GM23338 (cell line): Measurements from ENCODE around the gene ZC2HC1B. TPM values are rescaled to one million over a fixed set of nuclear protein-coding genes. Genes with fewer than 3 reads are reported as not detected.
"Not testable (repeated sequence)": the region's sequence is repeated elsewhere in the genome, so short reads cannot be mapped to it uniquely, and the experiment has no call there.

Experiments used
- ATAC-seq: fragments of 200-7000 bp; cut with Tn5 transposase; 3 replicates; pipeline ENCODE4 v1.9.1; 2020
- DNase-seq: peaks from one replicate; pipeline ENCODE4 v3.0.0-alpha.2; 2015; ENCODE audit warnings: low spot score
- H2AFZ ChIP-seq: fragments of 200-600 bp; sonication (generic); 2 replicates; pipeline ENCODE4 v1.8.0; 2016; ENCODE audit warnings: antibody characterized with exemption, mild to moderate bottlenecking, moderate library complexity
- H3F3A ChIP-seq: fragments of 200-600 bp; sonication (generic); replicated peaks from 2 replicates; pipeline ENCODE4 v1.8.0; 2017; ENCODE audit warnings: antibody characterized with exemption, mixed run types, low read depth
- H3K27ac ChIP-seq: fragments of 200-600 bp; sonication (generic); 2 replicates; pipeline ENCODE4 v1.6.1; 2016; ENCODE audit warnings: low read depth
- H3K27me3 ChIP-seq: fragments of 200-600 bp; sonication (generic); 2 replicates; pipeline ENCODE4 v1.8.0; 2016; ENCODE audit warnings: mild to moderate bottlenecking, mixed run types, moderate library complexity; ENCODE audit not compliant: insufficient read depth
- H3K36me3 ChIP-seq: fragments of 200-600 bp; sonication (generic); 2 replicates; pipeline ENCODE4 v1.8.0; 2016; ENCODE audit warnings: mild to moderate bottlenecking; ENCODE audit not compliant: insufficient read depth
- H3K4me1 ChIP-seq: fragments of 200-600 bp; sonication (generic); 2 replicates; pipeline ENCODE4 v1.8.0; 2016; ENCODE audit warnings: mild to moderate bottlenecking, moderate library complexity; ENCODE audit not compliant: insufficient read depth
- H3K4me2 ChIP-seq: fragments of 200-600 bp; sonication (generic); 2 replicates; pipeline ENCODE4 v1.7.1; 2017; ENCODE audit warnings: mixed run types
- H3K4me3 ChIP-seq: fragments of 200-600 bp; sonication (generic); 2 replicates; pipeline ENCODE4 v1.6.1; 2016; ENCODE audit warnings: mixed run types
- H3K79me2 ChIP-seq: fragments of 200-600 bp; sonication (generic); replicated peaks from 2 replicates; pipeline ENCODE4 v1.8.0; 2017; ENCODE audit warnings: mild to moderate bottlenecking; ENCODE audit not compliant: insufficient read depth
- H3K9me2 ChIP-seq: fragments of 200-600 bp; sonication (generic); 2 replicates; pipeline ENCODE4 v1.8.0; 2017; ENCODE audit not compliant: insufficient read depth
- H4K20me1 ChIP-seq: fragments of 200-600 bp; sonication (generic); replicated peaks from 2 replicates; pipeline ENCODE4 v1.8.0; 2017; ENCODE audit warnings: mild to moderate bottlenecking; ENCODE audit not compliant: insufficient read depth
- H3K27ac Mint-ChIP-seq: 2 replicates; pipeline ENCODE4 v1.8.0; 2020; ENCODE audit warnings: inconsistent platforms, mild to moderate bottlenecking, moderate library complexity, mixed read lengths
- H3K27me3 Mint-ChIP-seq: 3 replicates; pipeline ENCODE4 v1.8.0; 2022; ENCODE audit warnings: low read depth, mild to moderate bottlenecking, moderate library complexity, mixed read lengths, inconsistent platforms; ENCODE audit not compliant: insufficient read depth, poor library complexity
- H3K36me3 Mint-ChIP-seq: 3 replicates; pipeline ENCODE4 v1.8.0; 2021; ENCODE audit warnings: low read depth, mild to moderate bottlenecking, inconsistent platforms, moderate library complexity, mixed read lengths
- H3K4me1 Mint-ChIP-seq: 3 replicates; pipeline ENCODE4 v1.8.0; 2020; ENCODE audit warnings: mild to moderate bottlenecking, inconsistent platforms, mixed read lengths
- H3K4me3 Mint-ChIP-seq: 3 replicates; pipeline ENCODE4 v1.8.0; 2021; ENCODE audit warnings: moderate library complexity, mild to moderate bottlenecking, inconsistent platforms, mixed read lengths
- H3K9me3 Mint-ChIP-seq: 3 replicates; pipeline ENCODE4 v1.8.0; 2020; ENCODE audit warnings: moderate library complexity, mild to moderate bottlenecking, inconsistent platforms, mixed read lengths
- EZH2 ChIP-seq: fragments of 200-600 bp; sonication (generic); IDR thresholded peaks from one replicate; pipeline ENCODE4 v1.8.0; 2017; ENCODE audit warnings: antibody characterized with exemption, mild to moderate bottlenecking, low read depth; ENCODE audit not compliant: unreplicated experiment
- STAT1 ChIP-seq: IDR thresholded peaks from one replicate; pipeline ENCODE4 v1.6.1; 2016; ENCODE audit warnings: antibody characterized with exemption; ENCODE audit not compliant: unreplicated experiment
- polyA plus RNA-seq: library from polyadenylated mRNA; unstranded; fragments of >200 nt; fragmentation: Nextera tagmentation; extraction: Ambion mirVana; gene quantifications from 2 replicates; pipeline ENCODE4 v1.2.1, GENCODE V29; 2016
- total RNA-seq: library from RNA; depleted of rRNA; stranded (reverse); fragments of >200 nt; shearing (Covaris generic); gene quantifications from 2 replicates; pipeline ENCODE4 v1.2.3, GENCODE V29; 2014
- TF ChIP-seq, protein P1 (sequence below): IDR thresholded peaks from 2 replicates; pipeline ENCODE4 v1.6.1; 2016; ENCODE audit warnings: antibody characterized with exemption
- TF ChIP-seq, protein P2 (sequence below), 2 experiments: fragments of 200-600 bp in 1 of 2; sonication (generic) in 1 of 2; conservative IDR thresholded peaks; 2 replicates each; pipeline versions ENCODE4 v1.5.1 to v1.6.1; 2016 to 2017; ENCODE audit warnings: antibody characterized with exemption in 2 of 2, low read depth in 2 of 2, mild to moderate bottlenecking in 2 of 2, moderate library complexity in 1 of 2
- TF ChIP-seq, protein P3 (sequence below): fragments of 250-450 bp; sonication (Bioruptor Pico); IDR thresholded peaks from 2 replicates; pipeline ENCODE4 v1.5.0; 2020; ENCODE audit warnings: mild to moderate bottlenecking, moderate library complexity

The ZC2HC1B gene
- total and polyA plus RNA-seq, 2 experiments from 2014 or later = not detected

DNA sequence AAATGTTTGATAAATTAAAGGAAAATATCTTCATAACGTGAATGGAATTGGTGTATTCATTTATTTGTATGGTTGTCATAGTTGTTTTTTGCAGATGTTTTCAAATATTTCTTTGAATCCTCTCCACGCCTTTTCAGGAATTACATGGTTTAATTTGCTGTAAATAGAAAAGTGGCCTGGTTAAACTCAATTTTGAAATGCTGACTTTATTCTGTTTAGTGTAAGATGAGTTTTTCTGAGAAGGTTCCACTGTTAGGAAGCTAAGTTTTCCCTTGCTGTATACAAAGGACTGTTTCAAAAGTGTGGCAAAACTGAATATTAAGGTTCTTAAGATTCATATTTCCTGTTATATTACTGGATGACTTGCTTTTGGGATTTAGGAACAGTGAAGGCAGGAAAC lies 503 bp upstream of the ZC2HC1B start:
- Histone ChIP-seq H2AFZ (no peak overlapping the region), H3K36me3 (peaks cover 46% of the 10 kb centered on the region), H3K4me3 (no peak overlapping the region), H3K4me2 (no peak overlapping the region), H4K20me1 (peaks cover 5% of the 10 kb centered on the region; the same call in 1 of the 2 replicates), H3K27me3 (no peaks in the 10 kb centered on the region), H3K4me1 (peaks cover 8% of the 10 kb centered on the region), H3K27ac (no peak overlapping the region), H3K9me2 (no peaks in the 10 kb centered on the region), H3F3A (peaks cover 4% of the 10 kb centered on the region), H3K79me2 (no peaks in the 10 kb centered on the region)
- Mint-ChIP-seq H3K4me3 (no peak overlapping the region), H3K9me3 (peaks cover 3% of the 10 kb centered on the region; the same call in 2 of the 3 replicates), H3K27me3 (no peaks in the 10 kb centered on the region), H3K36me3 (peaks cover 58% of the 10 kb centered on the region), H3K27ac (no peak overlapping the region), H3K4me1 (peaks cover 8% of the 10 kb centered on the region; the same call in 2 of the 3 replicates)
- no peak for TF ChIP-seq EZH2
- TF ChIP-seq, protein P1, sequence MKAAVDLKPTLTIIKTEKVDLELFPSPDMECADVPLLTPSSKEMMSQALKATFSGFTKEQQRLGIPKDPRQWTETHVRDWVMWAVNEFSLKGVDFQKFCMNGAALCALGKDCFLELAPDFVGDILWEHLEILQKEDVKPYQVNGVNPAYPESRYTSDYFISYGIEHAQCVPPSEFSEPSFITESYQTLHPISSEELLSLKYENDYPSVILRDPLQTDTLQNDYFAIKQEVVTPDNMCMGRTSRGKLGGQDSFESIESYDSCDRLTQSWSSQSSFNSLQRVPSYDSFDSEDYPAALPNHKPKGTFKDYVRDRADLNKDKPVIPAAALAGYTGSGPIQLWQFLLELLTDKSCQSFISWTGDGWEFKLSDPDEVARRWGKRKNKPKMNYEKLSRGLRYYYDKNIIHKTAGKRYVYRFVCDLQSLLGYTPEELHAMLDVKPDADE = no peak
- TF ChIP-seq, protein P2, sequence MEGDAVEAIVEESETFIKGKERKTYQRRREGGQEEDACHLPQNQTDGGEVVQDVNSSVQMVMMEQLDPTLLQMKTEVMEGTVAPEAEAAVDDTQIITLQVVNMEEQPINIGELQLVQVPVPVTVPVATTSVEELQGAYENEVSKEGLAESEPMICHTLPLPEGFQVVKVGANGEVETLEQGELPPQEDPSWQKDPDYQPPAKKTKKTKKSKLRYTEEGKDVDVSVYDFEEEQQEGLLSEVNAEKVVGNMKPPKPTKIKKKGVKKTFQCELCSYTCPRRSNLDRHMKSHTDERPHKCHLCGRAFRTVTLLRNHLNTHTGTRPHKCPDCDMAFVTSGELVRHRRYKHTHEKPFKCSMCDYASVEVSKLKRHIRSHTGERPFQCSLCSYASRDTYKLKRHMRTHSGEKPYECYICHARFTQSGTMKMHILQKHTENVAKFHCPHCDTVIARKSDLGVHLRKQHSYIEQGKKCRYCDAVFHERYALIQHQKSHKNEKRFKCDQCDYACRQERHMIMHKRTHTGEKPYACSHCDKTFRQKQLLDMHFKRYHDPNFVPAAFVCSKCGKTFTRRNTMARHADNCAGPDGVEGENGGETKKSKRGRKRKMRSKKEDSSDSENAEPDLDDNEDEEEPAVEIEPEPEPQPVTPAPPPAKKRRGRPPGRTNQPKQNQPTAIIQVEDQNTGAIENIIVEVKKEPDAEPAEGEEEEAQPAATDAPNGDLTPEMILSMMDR (conservative IDR thresholded peaks at IDR 0.05; ENCODE audit: low read depth in 2 of 2) = no peak
- ATAC-seq = no peak
- no peak for DNase-seq

DNA sequence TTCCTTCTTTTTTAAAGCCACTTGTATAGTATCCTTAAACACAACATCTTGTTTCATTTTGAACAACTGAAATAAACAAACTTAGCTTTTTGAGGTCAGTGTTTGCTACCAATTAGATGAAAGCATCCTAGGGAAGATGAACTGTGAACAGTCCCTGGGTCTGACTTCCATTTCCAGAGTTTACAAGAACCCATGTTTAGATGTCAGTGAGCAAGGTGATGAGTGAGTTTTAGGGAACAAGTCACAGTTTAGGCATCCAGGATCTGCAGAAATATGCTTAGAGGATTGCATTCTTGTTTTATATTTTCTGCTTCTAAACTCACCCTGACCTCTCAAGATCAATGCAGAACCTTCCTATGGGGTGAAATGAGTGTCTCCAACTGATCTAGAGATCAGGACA lies 3.0 kb downstream of the ZC2HC1B start:
- Histone ChIP-seq H3K4me1 (no peaks in the 10 kb centered on the region), H3K27me3 (no peaks in the 10 kb centered on the region), H3F3A (peaks cover 4% of the 10 kb centered on the region; the same call in 1 of the 2 replicates), H3K36me3 (peaks cover 16% of the 10 kb centered on the region), H3K27ac (no peak overlapping the region), H4K20me1 (no peaks in the 10 kb centered on the region), H2AFZ (no peak overlapping the region), H3K79me2 (no peaks in the 10 kb centered on the region), H3K4me2 (no peak overlapping the region), H3K9me2 (no peaks in the 10 kb centered on the region), H3K4me3 (no peak overlapping the region)
- H3K36me3 Mint-ChIP-seq = peaks cover 25% of the 10 kb centered on the region; the same call in 2 of the 3 replicates
- ATAC-seq (no peak), DNase-seq (no peak)
- H3K4me3 Mint-ChIP-seq = no peak overlapping the region
- H3K27me3 Mint-ChIP-seq = no peaks in the 10 kb centered on the region
- no peaks in the 10 kb centered on the region for H3K4me1 Mint-ChIP-seq
- TF ChIP-seq STAT1 = no peak
- TF ChIP-seq, protein P3, sequence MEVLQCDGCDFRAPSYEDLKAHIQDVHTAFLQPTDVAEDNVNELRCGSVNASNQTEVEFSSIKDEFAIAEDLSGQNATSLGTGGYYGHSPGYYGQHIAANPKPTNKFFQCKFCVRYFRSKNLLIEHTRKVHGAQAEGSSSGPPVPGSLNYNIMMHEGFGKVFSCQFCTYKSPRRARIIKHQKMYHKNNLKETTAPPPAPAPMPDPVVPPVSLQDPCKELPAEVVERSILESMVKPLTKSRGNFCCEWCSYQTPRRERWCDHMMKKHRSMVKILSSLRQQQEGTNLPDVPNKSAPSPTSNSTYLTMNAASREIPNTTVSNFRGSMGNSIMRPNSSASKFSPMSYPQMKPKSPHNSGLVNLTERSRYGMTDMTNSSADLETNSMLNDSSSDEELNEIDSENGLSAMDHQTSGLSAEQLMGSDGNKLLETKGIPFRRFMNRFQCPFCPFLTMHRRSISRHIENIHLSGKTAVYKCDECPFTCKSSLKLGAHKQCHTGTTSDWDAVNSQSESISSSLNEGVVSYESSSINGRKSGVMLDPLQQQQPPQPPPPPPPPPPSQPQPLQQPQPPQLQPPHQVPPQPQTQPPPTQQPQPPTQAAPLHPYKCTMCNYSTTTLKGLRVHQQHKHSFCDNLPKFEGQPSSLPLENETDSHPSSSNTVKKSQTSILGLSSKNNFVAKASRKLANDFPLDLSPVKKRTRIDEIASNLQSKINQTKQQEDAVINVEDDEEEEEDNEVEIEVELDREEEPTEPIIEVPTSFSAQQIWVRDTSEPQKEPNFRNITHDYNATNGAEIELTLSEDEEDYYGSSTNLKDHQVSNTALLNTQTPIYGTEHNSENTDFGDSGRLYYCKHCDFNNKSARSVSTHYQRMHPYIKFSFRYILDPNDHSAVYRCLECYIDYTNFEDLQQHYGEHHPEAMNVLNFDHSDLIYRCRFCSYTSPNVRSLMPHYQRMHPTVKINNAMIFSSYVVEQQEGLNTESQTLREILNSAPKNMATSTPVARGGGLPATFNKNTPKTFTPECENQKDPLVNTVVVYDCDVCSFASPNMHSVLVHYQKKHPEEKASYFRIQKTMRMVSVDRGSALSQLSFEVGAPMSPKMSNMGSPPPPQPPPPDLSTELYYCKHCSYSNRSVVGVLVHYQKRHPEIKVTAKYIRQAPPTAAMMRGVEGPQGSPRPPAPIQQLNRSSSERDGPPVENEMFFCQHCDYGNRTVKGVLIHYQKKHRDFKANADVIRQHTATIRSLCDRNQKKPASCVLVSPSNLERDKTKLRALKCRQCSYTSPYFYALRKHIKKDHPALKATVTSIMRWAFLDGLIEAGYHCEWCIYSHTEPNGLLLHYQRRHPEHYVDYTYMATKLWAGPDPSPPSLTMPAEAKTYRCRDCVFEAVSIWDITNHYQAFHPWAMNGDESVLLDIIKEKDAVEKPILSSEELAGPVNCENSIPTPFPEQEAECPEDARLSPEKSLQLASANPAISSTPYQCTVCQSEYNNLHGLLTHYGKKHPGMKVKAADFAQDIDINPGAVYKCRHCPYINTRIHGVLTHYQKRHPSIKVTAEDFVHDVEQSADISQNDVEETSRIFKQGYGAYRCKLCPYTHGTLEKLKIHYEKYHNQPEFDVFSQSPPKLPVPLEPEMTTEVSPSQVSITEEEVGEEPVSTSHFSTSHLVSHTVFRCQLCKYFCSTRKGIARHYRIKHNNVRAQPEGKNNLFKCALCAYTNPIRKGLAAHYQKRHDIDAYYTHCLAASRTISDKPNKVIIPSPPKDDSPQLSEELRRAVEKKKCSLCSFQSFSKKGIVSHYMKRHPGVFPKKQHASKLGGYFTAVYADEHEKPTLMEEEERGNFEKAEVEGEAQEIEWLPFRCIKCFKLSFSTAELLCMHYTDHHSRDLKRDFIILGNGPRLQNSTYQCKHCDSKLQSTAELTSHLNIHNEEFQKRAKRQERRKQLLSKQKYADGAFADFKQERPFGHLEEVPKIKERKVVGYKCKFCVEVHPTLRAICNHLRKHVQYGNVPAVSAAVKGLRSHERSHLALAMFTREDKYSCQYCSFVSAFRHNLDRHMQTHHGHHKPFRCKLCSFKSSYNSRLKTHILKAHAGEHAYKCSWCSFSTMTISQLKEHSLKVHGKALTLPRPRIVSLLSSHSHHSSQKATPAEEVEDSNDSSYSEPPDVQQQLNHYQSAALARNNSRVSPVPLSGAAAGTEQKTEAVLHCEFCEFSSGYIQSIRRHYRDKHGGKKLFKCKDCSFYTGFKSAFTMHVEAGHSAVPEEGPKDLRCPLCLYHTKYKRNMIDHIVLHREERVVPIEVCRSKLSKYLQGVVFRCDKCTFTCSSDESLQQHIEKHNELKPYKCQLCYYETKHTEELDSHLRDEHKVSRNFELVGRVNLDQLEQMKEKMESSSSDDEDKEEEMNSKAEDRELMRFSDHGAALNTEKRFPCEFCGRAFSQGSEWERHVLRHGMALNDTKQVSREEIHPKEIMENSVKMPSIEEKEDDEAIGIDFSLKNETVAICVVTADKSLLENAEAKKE (CRISPR knock-in tag) = no peak
- H3K27ac Mint-ChIP-seq = no peak overlapping the region
- H3K9me3 Mint-ChIP-seq = peaks cover 3% of the 10 kb centered on the region; the same call in 2 of the 3 replicates

DNA sequence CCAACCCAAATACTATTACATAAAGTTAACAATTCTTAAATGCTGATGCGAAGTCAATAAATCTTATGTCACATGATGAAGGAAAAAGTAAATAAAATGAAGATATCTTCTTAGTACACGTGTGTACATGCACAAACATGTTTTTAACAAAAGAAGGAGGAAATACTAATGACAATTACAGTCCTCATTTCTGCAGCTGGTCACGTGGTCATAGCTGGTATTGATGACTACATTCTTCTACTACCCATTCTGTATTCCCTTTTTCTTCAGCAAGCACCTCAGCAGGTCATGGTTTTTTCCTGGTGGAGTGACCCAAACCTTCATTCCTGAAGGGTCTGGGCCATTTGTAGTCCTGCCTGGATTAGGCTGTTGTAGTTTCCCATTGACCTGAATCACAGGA lies 4.5 kb downstream of the ZC2HC1B start:
- H3K9me2 ChIP-seq, H3K4me1 ChIP-seq, H3K27me3 ChIP-seq, H3K79me2 ChIP-seq, DNase-seq, H3K4me1 Mint-ChIP-seq, H3K4me3 ChIP-seq, H3K4me3 Mint-ChIP-seq, H3K27ac Mint-ChIP-seq, H3F3A ChIP-seq, H2AFZ ChIP-seq, H3K36me3 ChIP-seq, ATAC-seq, H4K20me1 ChIP-seq, H3K27ac ChIP-seq, H3K27me3 Mint-ChIP-seq, H3K9me3 Mint-ChIP-seq, H3K4me2 ChIP-seq: not testable (repeated sequence)
- H3K36me3 Mint-ChIP-seq = peaks cover 14% of the 10 kb centered on the region; the same call in 2 of the 3 replicates
